ENCODE results near the gene DENND1B.

Gene DENND1B

GRCh38 chr1:197782722-197783360, 7.6 kb upstream of the DENND1B start:
- Histone ChIP-seq H3K4me3 (ENCODE audit: low read depth, low read length) (no peak overlapping the region), H3K27ac (ENCODE audit: low read depth, low read length) (no peak overlapping the region), H3K9ac (ENCODE audit: low read depth, low read length) (no peak overlapping the region), H3K27me3 (ENCODE audit: control insufficient read depth, insufficient read depth, low read length) (no peaks in the 10 kb centered on the region), H3K9me3 (ENCODE audit: control insufficient read depth, insufficient read depth, low read length) (no peaks in the 10 kb centered on the region), H3K36me3 (ENCODE audit: control insufficient read depth, insufficient read depth, low read length) (no peaks in the 10 kb centered on the region), H3K4me1 (ENCODE audit: control insufficient read depth, insufficient read depth, low read length) (no peaks in the 10 kb centered on the region)

GRCh38 chr1:197781968-197782721, 6.9 kb upstream of the DENND1B start:
- Histone ChIP-seq H3K27ac (ENCODE audit: low read depth, low read length) (no peak overlapping the region), H3K36me3 (ENCODE audit: control insufficient read depth, insufficient read depth, low read length) (no peaks in the 10 kb centered on the region), H3K4me1 (ENCODE audit: control insufficient read depth, insufficient read depth, low read length) (no peaks in the 10 kb centered on the region), H3K9ac (ENCODE audit: low read depth, low read length) (no peak overlapping the region), H3K9me3 (ENCODE audit: control insufficient read depth, insufficient read depth, low read length) (no peaks in the 10 kb centered on the region), H3K27me3 (ENCODE audit: control insufficient read depth, insufficient read depth, low read length) (no peaks in the 10 kb centered on the region), H3K4me3 (ENCODE audit: low read depth, low read length) (no peak overlapping the region)

GRCh38 chr1:197779921-197780320, 4.6 kb upstream of the DENND1B start:
- no peaks in the 10 kb centered on the region; the same call in 1 of the 2 replicates for H3K27me3 ChIP-seq (ENCODE audit: control insufficient read depth, insufficient read depth, low read length)
- peaks cover 7% of the 10 kb centered on the region; the same call in 1 of the 2 replicates for H3K4me1 ChIP-seq (ENCODE audit: control insufficient read depth, insufficient read depth, low read length)
- H3K9ac ChIP-seq (ENCODE audit: low read depth, low read length) = no peak overlapping the region
- no peak overlapping the region for H3K4me3 ChIP-seq (ENCODE audit: low read depth, low read length)
- no peaks in the 10 kb centered on the region for H3K9me3 ChIP-seq (ENCODE audit: control insufficient read depth, insufficient read depth, low read length)
- no peak overlapping the region for H3K27ac ChIP-seq (ENCODE audit: low read depth, low read length)
- no peaks in the 10 kb centered on the region for H3K36me3 ChIP-seq (ENCODE audit: control insufficient read depth, insufficient read depth, low read length)

GRCh38 chr1:197778366-197778945, 3.2 kb upstream of the DENND1B start:
- peaks cover 12% of the 10 kb centered on the region; the same call in 1 of the 2 replicates for H3K27me3 ChIP-seq (ENCODE audit: control insufficient read depth, insufficient read depth, low read length)
- H3K4me1 ChIP-seq (ENCODE audit: control insufficient read depth, insufficient read depth, low read length) = peaks cover 12% of the 10 kb centered on the region
- H3K27ac ChIP-seq (ENCODE audit: low read depth, low read length) = no peak overlapping the region
- H3K36me3 ChIP-seq (ENCODE audit: control insufficient read depth, insufficient read depth, low read length) = no peaks in the 10 kb centered on the region
- no peak overlapping the region for H3K9ac ChIP-seq (ENCODE audit: low read depth, low read length)
- no peak overlapping the region for H3K4me3 ChIP-seq (ENCODE audit: low read depth, low read length)
- no peaks in the 10 kb centered on the region for H3K9me3 ChIP-seq (ENCODE audit: control insufficient read depth, insufficient read depth, low read length)

- no peaks in the 10 kb centered on the region for H3K9me3 ChIP-seq (ENCODE audit: control insufficient read depth, insufficient read depth, low read length)
- H3K36me3 ChIP-seq (ENCODE audit: control insufficient read depth, insufficient read depth, low read length) = no peaks in the 10 kb centered on the region
- H3K27me3 ChIP-seq (ENCODE audit: control insufficient read depth, insufficient read depth, low read length) = peaks cover 12% of the 10 kb centered on the region; the same call in 1 of the 2 replicates
- no peak overlapping the region for H3K27ac ChIP-seq (ENCODE audit: low read depth, low read length)
- H3K4me1 ChIP-seq (ENCODE audit: control insufficient read depth, insufficient read depth, low read length) = peaks cover 12% of the 10 kb centered on the region
- no peak overlapping the region for H3K9ac ChIP-seq (ENCODE audit: low read depth, low read length)
- no peak overlapping the region for H3K4me3 ChIP-seq (ENCODE audit: low read depth, low read length)
Observed at GRCh38 chr1:197776351-197777105, 1.2 kb upstream of the DENND1B start.

GRCh38 chr1:197774466-197775281, 606 bp downstream of the DENND1B start:
- H3K36me3 ChIP-seq (ENCODE audit: control insufficient read depth, insufficient read depth, low read length) = no peaks in the 10 kb centered on the region
- H3K9me3 ChIP-seq (ENCODE audit: control insufficient read depth, insufficient read depth, low read length) = no peaks in the 10 kb centered on the region
- peak overlapping the region; percentile 61 for H3K4me3 ChIP-seq (ENCODE audit: low read depth, low read length)
- H3K4me1 ChIP-seq (ENCODE audit: control insufficient read depth, insufficient read depth, low read length) = peaks cover 12% of the 10 kb centered on the region
- peaks cover 12% of the 10 kb centered on the region; the same call in 1 of the 2 replicates for H3K27me3 ChIP-seq (ENCODE audit: control insufficient read depth, insufficient read depth, low read length)
- H3K9ac ChIP-seq (ENCODE audit: low read depth, low read length) = peak overlapping the region; percentile 31; the same call in 1 of the 2 replicates
- H3K27ac ChIP-seq (ENCODE audit: low read depth, low read length) = no peak overlapping the region

GRCh38 chr1:197773856-197774255, 1.4 kb downstream of the DENND1B start:
- Histone ChIP-seq H3K4me1 (ENCODE audit: control insufficient read depth, insufficient read depth, low read length) (peaks cover 12% of the 10 kb centered on the region), H3K9ac (ENCODE audit: low read depth, low read length) (no peak overlapping the region), H3K36me3 (ENCODE audit: control insufficient read depth, insufficient read depth, low read length) (no peaks in the 10 kb centered on the region), H3K4me3 (ENCODE audit: low read depth, low read length) (peak overlapping the region; percentile 61), H3K27me3 (ENCODE audit: control insufficient read depth, insufficient read depth, low read length) (peaks cover 12% of the 10 kb centered on the region; the same call in 1 of the 2 replicates), H3K9me3 (ENCODE audit: control insufficient read depth, insufficient read depth, low read length) (no peaks in the 10 kb centered on the region), H3K27ac (ENCODE audit: low read depth, low read length) (no peak overlapping the region)

- Histone ChIP-seq H3K9ac (ENCODE audit: low read depth, low read length) (no peak overlapping the region), H3K4me3 (ENCODE audit: low read depth, low read length) (no peak overlapping the region), H3K9me3 (ENCODE audit: control insufficient read depth, insufficient read depth, low read length) (no peaks in the 10 kb centered on the region), H3K27me3 (ENCODE audit: control insufficient read depth, insufficient read depth, low read length) (peaks cover 12% of the 10 kb centered on the region; the same call in 1 of the 2 replicates), H3K36me3 (ENCODE audit: control insufficient read depth, insufficient read depth, low read length) (no peaks in the 10 kb centered on the region), H3K4me1 (ENCODE audit: control insufficient read depth, insufficient read depth, low read length) (peaks cover 12% of the 10 kb centered on the region), H3K27ac (ENCODE audit: low read depth, low read length) (no peak overlapping the region)
Observed at GRCh38 chr1:197771904-197772556, 3.2 kb downstream of the DENND1B start.

- no peak overlapping the region for H3K27ac ChIP-seq (ENCODE audit: low read depth, low read length)
- no peak overlapping the region for H3K9ac ChIP-seq (ENCODE audit: low read depth, low read length)
- no peaks in the 10 kb centered on the region for H3K9me3 ChIP-seq (ENCODE audit: control insufficient read depth, insufficient read depth, low read length)
- H3K4me3 ChIP-seq (ENCODE audit: low read depth, low read length) = no peak overlapping the region
- no peaks in the 10 kb centered on the region for H3K36me3 ChIP-seq (ENCODE audit: control insufficient read depth, insufficient read depth, low read length)
- peaks cover 12% of the 10 kb centered on the region; the same call in 1 of the 2 replicates for H3K27me3 ChIP-seq (ENCODE audit: control insufficient read depth, insufficient read depth, low read length)
- H3K4me1 ChIP-seq (ENCODE audit: control insufficient read depth, insufficient read depth, low read length) = peaks cover 12% of the 10 kb centered on the region
Observed at GRCh38 chr1:197771386-197771785, 3.9 kb downstream of the DENND1B start.

- no peaks in the 10 kb centered on the region for H3K9me3 ChIP-seq (ENCODE audit: control insufficient read depth, insufficient read depth, low read length)
- H3K27me3 ChIP-seq (ENCODE audit: control insufficient read depth, insufficient read depth, low read length) = peaks cover 12% of the 10 kb centered on the region; the same call in 1 of the 2 replicates
- H3K4me1 ChIP-seq (ENCODE audit: control insufficient read depth, insufficient read depth, low read length) = peaks cover 5% of the 10 kb centered on the region
- H3K27ac ChIP-seq (ENCODE audit: low read depth, low read length) = no peak overlapping the region
- H3K36me3 ChIP-seq (ENCODE audit: control insufficient read depth, insufficient read depth, low read length) = no peaks in the 10 kb centered on the region
- no peak overlapping the region for H3K4me3 ChIP-seq (ENCODE audit: low read depth, low read length)
- no peak overlapping the region for H3K9ac ChIP-seq (ENCODE audit: low read depth, low read length)
Observed at GRCh38 chr1:197770243-197770642, 5.0 kb downstream of the DENND1B start.
